GM23338 (cell line): ENCODE data around the gene GAS6.

ENCODE experiments used
- CREB1 ChIP-seq: fragments of 250-450 bp; sonication (Bioruptor Pico); IDR thresholded peaks from 2 replicates; pipeline ENCODE4 v1.5.0; 2020; ENCODE audit warnings: low read depth, mild to moderate bottlenecking, moderate library complexity
- EZH2 ChIP-seq: fragments of 200-600 bp; sonication (generic); IDR thresholded peaks from one replicate; pipeline ENCODE4 v1.8.0; 2017; ENCODE audit warnings: antibody characterized with exemption, mild to moderate bottlenecking, low read depth; ENCODE audit not compliant: unreplicated experiment
- EZH2phosphoT487 ChIP-seq: fragments of 200-600 bp; sonication (generic); IDR thresholded peaks from one replicate; pipeline ENCODE4 v1.8.1; 2018; ENCODE audit warnings: antibody characterized with exemption; ENCODE audit not compliant: unreplicated experiment
- JUNB ChIP-seq: IDR thresholded peaks from one replicate; pipeline ENCODE4 v1.6.1; 2016; ENCODE audit warnings: antibody characterized with exemption; ENCODE audit not compliant: unreplicated experiment
- NANOG ChIP-seq: IDR thresholded peaks from 2 replicates; pipeline ENCODE4 v1.6.1; 2016; ENCODE audit warnings: antibody characterized with exemption, borderline replicate concordance
- POLR2AphosphoS5 ChIP-seq: IDR thresholded peaks from 2 replicates; pipeline ENCODE4 v1.6.1; 2016; ENCODE audit warnings: antibody characterized with exemption, low read depth
- STAT1 ChIP-seq: IDR thresholded peaks from one replicate; pipeline ENCODE4 v1.6.1; 2016; ENCODE audit warnings: antibody characterized with exemption; ENCODE audit not compliant: unreplicated experiment
- ZNF114 ChIP-seq: fragments of 250-450 bp; sonication (Bioruptor Pico); IDR thresholded peaks from 2 replicates; pipeline ENCODE4 v1.5.0; 2020; ENCODE audit warnings: mild to moderate bottlenecking, moderate library complexity
- ZNF331 ChIP-seq: fragments of 250-450 bp; sonication (Bioruptor Pico); IDR thresholded peaks from 2 replicates; pipeline ENCODE4 v1.5.0; 2020; ENCODE audit warnings: low read depth, mild to moderate bottlenecking, moderate library complexity
- TF ChIP-seq, protein P1 (sequence below), 2 experiments: fragments of 200-600 bp in 1 of 2; sonication (generic) in 1 of 2; conservative IDR thresholded peaks; 2 replicates each; pipeline versions ENCODE4 v1.5.1 to v1.6.1; 2016 to 2017; ENCODE audit warnings: antibody characterized with exemption in 2 of 2, low read depth in 2 of 2, mild to moderate bottlenecking in 2 of 2, moderate library complexity in 1 of 2
- TF ChIP-seq, protein P2 (sequence below): IDR thresholded peaks from one replicate; pipeline ENCODE4 v1.6.1; 2018; ENCODE audit warnings: antibody characterized with exemption; ENCODE audit not compliant: unreplicated experiment
- TF ChIP-seq, protein P3 (sequence below): IDR thresholded peaks from 2 replicates; pipeline ENCODE4 v1.6.1; 2016; ENCODE audit warnings: antibody characterized with exemption
- TF ChIP-seq, protein P4 (sequence below): fragments of 250-450 bp; sonication (Bioruptor Pico); IDR thresholded peaks from 2 replicates; pipeline ENCODE4 v1.5.0; 2020; ENCODE audit warnings: mild to moderate bottlenecking, moderate library complexity

DNA sequence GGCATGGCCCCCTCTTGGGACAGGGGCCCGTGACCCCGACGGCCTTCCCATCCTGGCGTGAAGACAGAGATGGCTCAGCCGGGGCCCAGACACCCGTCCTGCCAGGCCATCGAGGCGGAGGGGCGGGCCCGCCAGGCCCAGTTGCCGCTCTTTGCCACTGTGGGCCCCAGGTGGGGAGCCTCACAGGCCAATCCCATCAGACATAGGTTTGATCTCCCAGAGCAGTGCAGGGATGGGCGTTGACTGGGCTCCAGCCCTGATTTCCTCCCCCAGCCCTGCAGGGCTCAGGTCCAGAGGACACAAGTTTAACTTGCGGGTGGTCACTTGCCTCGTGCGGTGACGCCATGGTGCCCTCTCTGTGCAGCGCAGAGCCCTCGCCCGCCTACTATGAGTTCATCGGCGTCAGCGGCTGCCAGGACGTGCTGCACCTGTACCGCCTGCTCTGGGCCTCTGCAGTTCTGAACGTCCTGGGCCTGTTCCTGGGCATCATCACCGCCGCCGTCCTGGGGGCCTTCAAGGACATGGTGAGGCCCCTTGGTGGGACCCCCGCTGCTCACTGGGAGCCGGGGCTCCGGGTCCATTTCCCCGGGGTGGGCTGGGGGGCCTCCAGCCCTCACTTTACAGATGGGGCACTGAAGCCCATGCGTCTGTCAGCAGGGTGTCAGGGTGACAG is 62.5 kb downstream of the GAS6 start:
- TF ChIP-seq, protein P1, sequence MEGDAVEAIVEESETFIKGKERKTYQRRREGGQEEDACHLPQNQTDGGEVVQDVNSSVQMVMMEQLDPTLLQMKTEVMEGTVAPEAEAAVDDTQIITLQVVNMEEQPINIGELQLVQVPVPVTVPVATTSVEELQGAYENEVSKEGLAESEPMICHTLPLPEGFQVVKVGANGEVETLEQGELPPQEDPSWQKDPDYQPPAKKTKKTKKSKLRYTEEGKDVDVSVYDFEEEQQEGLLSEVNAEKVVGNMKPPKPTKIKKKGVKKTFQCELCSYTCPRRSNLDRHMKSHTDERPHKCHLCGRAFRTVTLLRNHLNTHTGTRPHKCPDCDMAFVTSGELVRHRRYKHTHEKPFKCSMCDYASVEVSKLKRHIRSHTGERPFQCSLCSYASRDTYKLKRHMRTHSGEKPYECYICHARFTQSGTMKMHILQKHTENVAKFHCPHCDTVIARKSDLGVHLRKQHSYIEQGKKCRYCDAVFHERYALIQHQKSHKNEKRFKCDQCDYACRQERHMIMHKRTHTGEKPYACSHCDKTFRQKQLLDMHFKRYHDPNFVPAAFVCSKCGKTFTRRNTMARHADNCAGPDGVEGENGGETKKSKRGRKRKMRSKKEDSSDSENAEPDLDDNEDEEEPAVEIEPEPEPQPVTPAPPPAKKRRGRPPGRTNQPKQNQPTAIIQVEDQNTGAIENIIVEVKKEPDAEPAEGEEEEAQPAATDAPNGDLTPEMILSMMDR (conservative IDR thresholded peaks at IDR 0.05; ENCODE audit: low read depth in 2 of 2), result no peak
- no peak for TF ChIP-seq POLR2AphosphoS5
- no peak for TF ChIP-seq EZH2
- no peak for TF ChIP-seq CREB1 (CRISPR knock-in tag)
- no peak for TF ChIP-seq STAT1
- TF ChIP-seq, protein P2, sequence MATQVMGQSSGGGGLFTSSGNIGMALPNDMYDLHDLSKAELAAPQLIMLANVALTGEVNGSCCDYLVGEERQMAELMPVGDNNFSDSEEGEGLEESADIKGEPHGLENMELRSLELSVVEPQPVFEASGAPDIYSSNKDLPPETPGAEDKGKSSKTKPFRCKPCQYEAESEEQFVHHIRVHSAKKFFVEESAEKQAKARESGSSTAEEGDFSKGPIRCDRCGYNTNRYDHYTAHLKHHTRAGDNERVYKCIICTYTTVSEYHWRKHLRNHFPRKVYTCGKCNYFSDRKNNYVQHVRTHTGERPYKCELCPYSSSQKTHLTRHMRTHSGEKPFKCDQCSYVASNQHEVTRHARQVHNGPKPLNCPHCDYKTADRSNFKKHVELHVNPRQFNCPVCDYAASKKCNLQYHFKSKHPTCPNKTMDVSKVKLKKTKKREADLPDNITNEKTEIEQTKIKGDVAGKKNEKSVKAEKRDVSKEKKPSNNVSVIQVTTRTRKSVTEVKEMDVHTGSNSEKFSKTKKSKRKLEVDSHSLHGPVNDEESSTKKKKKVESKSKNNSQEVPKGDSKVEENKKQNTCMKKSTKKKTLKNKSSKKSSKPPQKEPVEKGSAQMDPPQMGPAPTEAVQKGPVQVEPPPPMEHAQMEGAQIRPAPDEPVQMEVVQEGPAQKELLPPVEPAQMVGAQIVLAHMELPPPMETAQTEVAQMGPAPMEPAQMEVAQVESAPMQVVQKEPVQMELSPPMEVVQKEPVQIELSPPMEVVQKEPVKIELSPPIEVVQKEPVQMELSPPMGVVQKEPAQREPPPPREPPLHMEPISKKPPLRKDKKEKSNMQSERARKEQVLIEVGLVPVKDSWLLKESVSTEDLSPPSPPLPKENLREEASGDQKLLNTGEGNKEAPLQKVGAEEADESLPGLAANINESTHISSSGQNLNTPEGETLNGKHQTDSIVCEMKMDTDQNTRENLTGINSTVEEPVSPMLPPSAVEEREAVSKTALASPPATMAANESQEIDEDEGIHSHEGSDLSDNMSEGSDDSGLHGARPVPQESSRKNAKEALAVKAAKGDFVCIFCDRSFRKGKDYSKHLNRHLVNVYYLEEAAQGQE, result no peak
- no peak for TF ChIP-seq JUNB
- no peak for TF ChIP-seq EZH2phosphoT487
- TF ChIP-seq, protein P3, sequence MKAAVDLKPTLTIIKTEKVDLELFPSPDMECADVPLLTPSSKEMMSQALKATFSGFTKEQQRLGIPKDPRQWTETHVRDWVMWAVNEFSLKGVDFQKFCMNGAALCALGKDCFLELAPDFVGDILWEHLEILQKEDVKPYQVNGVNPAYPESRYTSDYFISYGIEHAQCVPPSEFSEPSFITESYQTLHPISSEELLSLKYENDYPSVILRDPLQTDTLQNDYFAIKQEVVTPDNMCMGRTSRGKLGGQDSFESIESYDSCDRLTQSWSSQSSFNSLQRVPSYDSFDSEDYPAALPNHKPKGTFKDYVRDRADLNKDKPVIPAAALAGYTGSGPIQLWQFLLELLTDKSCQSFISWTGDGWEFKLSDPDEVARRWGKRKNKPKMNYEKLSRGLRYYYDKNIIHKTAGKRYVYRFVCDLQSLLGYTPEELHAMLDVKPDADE, result no peak
- no peak for TF ChIP-seq NANOG
- TF ChIP-seq ZNF331, result no peak
- TF ChIP-seq, protein P4, sequence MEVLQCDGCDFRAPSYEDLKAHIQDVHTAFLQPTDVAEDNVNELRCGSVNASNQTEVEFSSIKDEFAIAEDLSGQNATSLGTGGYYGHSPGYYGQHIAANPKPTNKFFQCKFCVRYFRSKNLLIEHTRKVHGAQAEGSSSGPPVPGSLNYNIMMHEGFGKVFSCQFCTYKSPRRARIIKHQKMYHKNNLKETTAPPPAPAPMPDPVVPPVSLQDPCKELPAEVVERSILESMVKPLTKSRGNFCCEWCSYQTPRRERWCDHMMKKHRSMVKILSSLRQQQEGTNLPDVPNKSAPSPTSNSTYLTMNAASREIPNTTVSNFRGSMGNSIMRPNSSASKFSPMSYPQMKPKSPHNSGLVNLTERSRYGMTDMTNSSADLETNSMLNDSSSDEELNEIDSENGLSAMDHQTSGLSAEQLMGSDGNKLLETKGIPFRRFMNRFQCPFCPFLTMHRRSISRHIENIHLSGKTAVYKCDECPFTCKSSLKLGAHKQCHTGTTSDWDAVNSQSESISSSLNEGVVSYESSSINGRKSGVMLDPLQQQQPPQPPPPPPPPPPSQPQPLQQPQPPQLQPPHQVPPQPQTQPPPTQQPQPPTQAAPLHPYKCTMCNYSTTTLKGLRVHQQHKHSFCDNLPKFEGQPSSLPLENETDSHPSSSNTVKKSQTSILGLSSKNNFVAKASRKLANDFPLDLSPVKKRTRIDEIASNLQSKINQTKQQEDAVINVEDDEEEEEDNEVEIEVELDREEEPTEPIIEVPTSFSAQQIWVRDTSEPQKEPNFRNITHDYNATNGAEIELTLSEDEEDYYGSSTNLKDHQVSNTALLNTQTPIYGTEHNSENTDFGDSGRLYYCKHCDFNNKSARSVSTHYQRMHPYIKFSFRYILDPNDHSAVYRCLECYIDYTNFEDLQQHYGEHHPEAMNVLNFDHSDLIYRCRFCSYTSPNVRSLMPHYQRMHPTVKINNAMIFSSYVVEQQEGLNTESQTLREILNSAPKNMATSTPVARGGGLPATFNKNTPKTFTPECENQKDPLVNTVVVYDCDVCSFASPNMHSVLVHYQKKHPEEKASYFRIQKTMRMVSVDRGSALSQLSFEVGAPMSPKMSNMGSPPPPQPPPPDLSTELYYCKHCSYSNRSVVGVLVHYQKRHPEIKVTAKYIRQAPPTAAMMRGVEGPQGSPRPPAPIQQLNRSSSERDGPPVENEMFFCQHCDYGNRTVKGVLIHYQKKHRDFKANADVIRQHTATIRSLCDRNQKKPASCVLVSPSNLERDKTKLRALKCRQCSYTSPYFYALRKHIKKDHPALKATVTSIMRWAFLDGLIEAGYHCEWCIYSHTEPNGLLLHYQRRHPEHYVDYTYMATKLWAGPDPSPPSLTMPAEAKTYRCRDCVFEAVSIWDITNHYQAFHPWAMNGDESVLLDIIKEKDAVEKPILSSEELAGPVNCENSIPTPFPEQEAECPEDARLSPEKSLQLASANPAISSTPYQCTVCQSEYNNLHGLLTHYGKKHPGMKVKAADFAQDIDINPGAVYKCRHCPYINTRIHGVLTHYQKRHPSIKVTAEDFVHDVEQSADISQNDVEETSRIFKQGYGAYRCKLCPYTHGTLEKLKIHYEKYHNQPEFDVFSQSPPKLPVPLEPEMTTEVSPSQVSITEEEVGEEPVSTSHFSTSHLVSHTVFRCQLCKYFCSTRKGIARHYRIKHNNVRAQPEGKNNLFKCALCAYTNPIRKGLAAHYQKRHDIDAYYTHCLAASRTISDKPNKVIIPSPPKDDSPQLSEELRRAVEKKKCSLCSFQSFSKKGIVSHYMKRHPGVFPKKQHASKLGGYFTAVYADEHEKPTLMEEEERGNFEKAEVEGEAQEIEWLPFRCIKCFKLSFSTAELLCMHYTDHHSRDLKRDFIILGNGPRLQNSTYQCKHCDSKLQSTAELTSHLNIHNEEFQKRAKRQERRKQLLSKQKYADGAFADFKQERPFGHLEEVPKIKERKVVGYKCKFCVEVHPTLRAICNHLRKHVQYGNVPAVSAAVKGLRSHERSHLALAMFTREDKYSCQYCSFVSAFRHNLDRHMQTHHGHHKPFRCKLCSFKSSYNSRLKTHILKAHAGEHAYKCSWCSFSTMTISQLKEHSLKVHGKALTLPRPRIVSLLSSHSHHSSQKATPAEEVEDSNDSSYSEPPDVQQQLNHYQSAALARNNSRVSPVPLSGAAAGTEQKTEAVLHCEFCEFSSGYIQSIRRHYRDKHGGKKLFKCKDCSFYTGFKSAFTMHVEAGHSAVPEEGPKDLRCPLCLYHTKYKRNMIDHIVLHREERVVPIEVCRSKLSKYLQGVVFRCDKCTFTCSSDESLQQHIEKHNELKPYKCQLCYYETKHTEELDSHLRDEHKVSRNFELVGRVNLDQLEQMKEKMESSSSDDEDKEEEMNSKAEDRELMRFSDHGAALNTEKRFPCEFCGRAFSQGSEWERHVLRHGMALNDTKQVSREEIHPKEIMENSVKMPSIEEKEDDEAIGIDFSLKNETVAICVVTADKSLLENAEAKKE, result no peak
- no peak for TF ChIP-seq ZNF114 (CRISPR knock-in tag)
